ENCODE measurements around the gene NELL2. TPM values are rescaled to one million over a fixed set of nuclear protein-coding genes. Genes with fewer than 3 reads are reported as not detected.
"Not testable (repeated sequence)": the region's sequence is repeated elsewhere in the genome, so short reads cannot be mapped to it uniquely, and the experiment has no call there.

NELL2 gene
- total and polyA plus RNA-seq, 4 donors = 1.1 to 3.8 (median 1.2) TPM; not detected in 1

GRCh38 chr12:44837114-44837755, 38.9 kb downstream of the NELL2 start:
- 62 to 65% methylated on average over 5 of the region's 5 CpGs for WGBS, 2 donors
- DNase-seq = no peak
- no peaks in the 10 kb centered on the region for H3K36me3 ChIP-seq (ENCODE audit: control insufficient read depth in 1 of 2, insufficient read depth in 2 of 2, low read length in 1 of 2)
- H3K4me3 ChIP-seq (ENCODE audit: low read length in 2 of 2) = no peak overlapping the region
- no peaks in the 10 kb centered on the region for H3K4me1 ChIP-seq (ENCODE audit: control insufficient read depth in 1 of 2, insufficient read depth in 2 of 2, low read length in 2 of 2)
- intact Hi-C loops (cut with DNase I) = no loop called here
- no peak for ATAC-seq (ENCODE audit: low FRiP score)
- H3K27ac ChIP-seq (ENCODE audit: low read depth in 1 of 2, low read length in 2 of 2) = no peak overlapping the region
- H3K9me3 ChIP-seq (ENCODE audit: control insufficient read depth, low read length) = no peaks in the 10 kb centered on the region
- no peaks in the 10 kb centered on the region for H3K27me3 ChIP-seq (ENCODE audit: control insufficient read depth in 1 of 2, insufficient read depth in 2 of 2, low read length in 1 of 2)

GRCh38 chr12:44835641-44836379, 40.3 kb downstream of the NELL2 start:
- Histone ChIP-seq H3K27ac (ENCODE audit: low read depth in 1 of 2, low read length in 2 of 2) (no peak overlapping the region), H3K9me3 (ENCODE audit: control insufficient read depth, low read length) (no peaks in the 10 kb centered on the region), H3K36me3 (ENCODE audit: control insufficient read depth in 1 of 2, insufficient read depth in 2 of 2, low read length in 1 of 2) (no peaks in the 10 kb centered on the region), H3K4me1 (ENCODE audit: control insufficient read depth in 1 of 2, insufficient read depth in 2 of 2, low read length in 2 of 2) (no peaks in the 10 kb centered on the region), H3K27me3 (ENCODE audit: control insufficient read depth in 1 of 2, insufficient read depth in 2 of 2, low read length in 1 of 2) (no peaks in the 10 kb centered on the region), H3K4me3 (ENCODE audit: low read length in 2 of 2) (no peak overlapping the region)
- intact Hi-C loops (cut with DNase I) = no loop called here
- ATAC-seq (ENCODE audit: low FRiP score) = no peak
- DNase-seq = no peak
- 62 to 80% methylated on average over 5 of the region's 5 CpGs for WGBS, 2 donors

GRCh38 chr12:44834996-44835395, 41.1 kb downstream of the NELL2 start:
- H3K9me3 ChIP-seq (ENCODE audit: control insufficient read depth, low read length); H3K27me3 ChIP-seq (ENCODE audit: control insufficient read depth in 1 of 2, insufficient read depth in 2 of 2, low read length in 1 of 2); H3K27ac ChIP-seq (ENCODE audit: low read depth in 1 of 2, low read length in 2 of 2); H3K36me3 ChIP-seq (ENCODE audit: control insufficient read depth in 1 of 2, insufficient read depth in 2 of 2, low read length in 1 of 2); DNase-seq; intact Hi-C loops (cut with DNase I); H3K4me1 ChIP-seq (ENCODE audit: control insufficient read depth in 1 of 2, insufficient read depth in 2 of 2, low read length in 2 of 2); H3K4me3 ChIP-seq (ENCODE audit: low read length in 2 of 2); ATAC-seq (ENCODE audit: low FRiP score): not testable (repeated sequence)
- 88 to 91% methylated on average over 7 of the region's 7 CpGs for WGBS, 2 donors

- H3K4me3 ChIP-seq (ENCODE audit: low read length in 2 of 2) = no peak overlapping the region
- DNase-seq (no peak), ATAC-seq (ENCODE audit: low FRiP score) (no peak)
- no peaks in the 10 kb centered on the region for H3K4me1 ChIP-seq (ENCODE audit: control insufficient read depth in 1 of 2, insufficient read depth in 2 of 2, low read length in 2 of 2)
- H3K27ac ChIP-seq (ENCODE audit: low read depth in 1 of 2, low read length in 2 of 2) = no peak overlapping the region
- 87 to 93% methylated on average over 5 of the region's 5 CpGs for WGBS, 2 donors
- H3K27me3 ChIP-seq (ENCODE audit: control insufficient read depth in 1 of 2, insufficient read depth in 2 of 2, low read length in 1 of 2) = no peaks in the 10 kb centered on the region
- H3K9me3 ChIP-seq (ENCODE audit: control insufficient read depth, low read length) = no peaks in the 10 kb centered on the region
- H3K36me3 ChIP-seq (ENCODE audit: control insufficient read depth in 1 of 2, insufficient read depth in 2 of 2, low read length in 1 of 2) = no peaks in the 10 kb centered on the region
- intact Hi-C loops (cut with DNase I) = no loop called here
These were observed 42.6 kb downstream of the NELL2 start for GRCh38 chr12:44833561-44833960.

GRCh38 chr12:44830566-44831055, 45.5 kb downstream of the NELL2 start:
- 23 to 47% methylated on average over 1 of the region's 1 CpG for WGBS, 2 donors
- Histone ChIP-seq H3K9me3 (ENCODE audit: control insufficient read depth, low read length) (no peaks in the 10 kb centered on the region), H3K4me3 (ENCODE audit: low read length in 2 of 2) (no peak overlapping the region), H3K4me1 (ENCODE audit: control insufficient read depth in 1 of 2, insufficient read depth in 2 of 2, low read length in 2 of 2) (no peaks in the 10 kb centered on the region), H3K27me3 (ENCODE audit: control insufficient read depth in 1 of 2, insufficient read depth in 2 of 2, low read length in 1 of 2) (no peaks in the 10 kb centered on the region), H3K36me3 (ENCODE audit: control insufficient read depth in 1 of 2, insufficient read depth in 2 of 2, low read length in 1 of 2) (no peaks in the 10 kb centered on the region), H3K27ac (ENCODE audit: low read depth in 1 of 2, low read length in 2 of 2) (no peak overlapping the region)
- ATAC-seq (ENCODE audit: low FRiP score) (no peak), DNase-seq (no peak)
- intact Hi-C loops (cut with DNase I) = no loop called here

GRCh38 chr12:44829045-44829444, 47.1 kb downstream of the NELL2 start:
- ATAC-seq (ENCODE audit: low FRiP score) (no peak), DNase-seq (no peak)
- WGBS, 2 donors = 7 to 23% methylated on average over 1 of the region's 1 CpG
- intact Hi-C loops (cut with DNase I) = no loop called here
- H3K9me3 ChIP-seq (ENCODE audit: control insufficient read depth, low read length) = no peaks in the 10 kb centered on the region
- H3K4me1 ChIP-seq (ENCODE audit: control insufficient read depth in 1 of 2, insufficient read depth in 2 of 2, low read length in 2 of 2) = no peaks in the 10 kb centered on the region
- no peaks in the 10 kb centered on the region for H3K36me3 ChIP-seq (ENCODE audit: control insufficient read depth in 1 of 2, insufficient read depth in 2 of 2, low read length in 1 of 2)
- H3K27me3 ChIP-seq (ENCODE audit: control insufficient read depth in 1 of 2, insufficient read depth in 2 of 2, low read length in 1 of 2) = no peaks in the 10 kb centered on the region
- H3K27ac ChIP-seq (ENCODE audit: low read depth in 1 of 2, low read length in 2 of 2) = no peak overlapping the region
- no peak overlapping the region for H3K4me3 ChIP-seq (ENCODE audit: low read length in 2 of 2)

GRCh38 chr12:44827832-44828438, 48.2 kb downstream of the NELL2 start:
- no peak for DNase-seq
- Histone ChIP-seq H3K36me3 (ENCODE audit: control insufficient read depth in 1 of 2, insufficient read depth in 2 of 2, low read length in 1 of 2) (no peaks in the 10 kb centered on the region), H3K27me3 (ENCODE audit: control insufficient read depth in 1 of 2, insufficient read depth in 2 of 2, low read length in 1 of 2) (no peaks in the 10 kb centered on the region), H3K27ac (ENCODE audit: low read depth in 1 of 2, low read length in 2 of 2) (no peak overlapping the region), H3K4me1 (ENCODE audit: control insufficient read depth in 1 of 2, insufficient read depth in 2 of 2, low read length in 2 of 2) (no peaks in the 10 kb centered on the region), H3K9me3 (ENCODE audit: control insufficient read depth, low read length) (no peaks in the 10 kb centered on the region), H3K4me3 (ENCODE audit: low read length in 2 of 2) (no peak overlapping the region)
- 76 to 89% methylated on average over 3 of the region's 3 CpGs for WGBS, 2 donors
- no peak for ATAC-seq (ENCODE audit: low FRiP score)
- intact Hi-C loops (cut with DNase I) = no loop called here

GRCh38 chr12:44821702-44822101, 54.4 kb downstream of the NELL2 start:
- H3K27ac ChIP-seq (ENCODE audit: low read depth in 1 of 2, low read length in 2 of 2); H3K4me1 ChIP-seq (ENCODE audit: control insufficient read depth in 1 of 2, insufficient read depth in 2 of 2, low read length in 2 of 2); DNase-seq; H3K27me3 ChIP-seq (ENCODE audit: control insufficient read depth in 1 of 2, insufficient read depth in 2 of 2, low read length in 1 of 2); ATAC-seq (ENCODE audit: low FRiP score); intact Hi-C loops (cut with DNase I); H3K9me3 ChIP-seq (ENCODE audit: control insufficient read depth, low read length); H3K4me3 ChIP-seq (ENCODE audit: low read length in 2 of 2); H3K36me3 ChIP-seq (ENCODE audit: control insufficient read depth in 1 of 2, insufficient read depth in 2 of 2, low read length in 1 of 2): not testable (repeated sequence)
- WGBS, 2 donors = 94 to 96% methylated on average over 8 of the region's 8 CpGs
